GM10847 (cell line): ENCODE results near the gene ANKRD11.

ENCODE experiments used
- POLR2A ChIP-seq: IDR thresholded peaks from 2 replicates; pipeline ENCODE4 v1.6.1; 2011; ENCODE audit not compliant: insufficient read length; ENCODE audit errors: extremely low read depth

The ANKRD11 gene

GRCh38 chr16:89272631-89273030 is 217.7 kb downstream of the ANKRD11 start:
- TF ChIP-seq POLR2A, result no peak

GRCh38 chr16:89270666-89271345 is 219.6 kb downstream of the ANKRD11 start:
- TF ChIP-seq POLR2A, result no peak

GRCh38 chr16:89269805-89270665 is 220.3 kb downstream of the ANKRD11 start:
- no peak for TF ChIP-seq POLR2A

DNA sequence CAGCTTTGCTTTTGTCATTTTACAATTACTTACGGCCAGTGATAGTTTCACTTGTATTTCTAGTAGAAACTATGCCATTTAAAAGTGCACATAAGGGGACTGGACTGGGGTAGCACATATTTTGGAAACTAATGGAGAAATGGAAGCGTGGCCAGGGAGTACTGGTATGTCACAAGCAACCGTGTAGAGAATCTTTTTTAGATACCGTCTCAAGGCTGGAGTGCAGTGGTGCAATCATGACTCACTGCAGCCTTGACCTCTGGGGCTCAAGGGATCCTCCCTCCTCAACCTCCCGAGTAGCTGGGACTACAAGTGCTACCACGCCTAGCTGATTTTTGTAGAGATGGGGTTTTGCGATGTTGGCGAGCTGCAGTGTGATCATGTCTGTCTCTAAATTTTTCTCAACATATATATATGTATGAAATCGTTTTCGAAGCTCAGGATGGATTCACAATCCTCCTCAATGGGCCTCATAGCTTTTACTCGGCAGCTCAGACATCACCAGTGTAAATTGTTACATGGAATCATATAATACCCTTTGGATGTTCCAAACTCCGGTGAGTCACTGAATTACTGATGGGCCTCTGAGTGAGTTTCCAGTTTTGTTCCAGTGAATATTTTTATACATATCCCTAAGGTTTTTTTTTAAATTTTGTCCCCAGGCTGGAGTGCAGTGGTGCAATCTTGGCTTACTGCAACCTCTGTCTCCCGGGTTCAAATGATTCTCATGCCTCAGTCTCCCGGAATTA is 221.2 kb downstream of the ANKRD11 start:
- TF ChIP-seq POLR2A, result no peak

- TF ChIP-seq POLR2A, result no peak
Observed at GRCh38 chr16:89268585-89268984, 221.8 kb downstream of the ANKRD11 start.

- TF ChIP-seq POLR2A, result no peak
Observed at GRCh38 chr16:89266521-89267134, 223.7 kb downstream of the ANKRD11 start.

- no peak for TF ChIP-seq POLR2A
Observed at GRCh38 chr16:89265647-89266046, 224.7 kb downstream of the ANKRD11 start.

DNA sequence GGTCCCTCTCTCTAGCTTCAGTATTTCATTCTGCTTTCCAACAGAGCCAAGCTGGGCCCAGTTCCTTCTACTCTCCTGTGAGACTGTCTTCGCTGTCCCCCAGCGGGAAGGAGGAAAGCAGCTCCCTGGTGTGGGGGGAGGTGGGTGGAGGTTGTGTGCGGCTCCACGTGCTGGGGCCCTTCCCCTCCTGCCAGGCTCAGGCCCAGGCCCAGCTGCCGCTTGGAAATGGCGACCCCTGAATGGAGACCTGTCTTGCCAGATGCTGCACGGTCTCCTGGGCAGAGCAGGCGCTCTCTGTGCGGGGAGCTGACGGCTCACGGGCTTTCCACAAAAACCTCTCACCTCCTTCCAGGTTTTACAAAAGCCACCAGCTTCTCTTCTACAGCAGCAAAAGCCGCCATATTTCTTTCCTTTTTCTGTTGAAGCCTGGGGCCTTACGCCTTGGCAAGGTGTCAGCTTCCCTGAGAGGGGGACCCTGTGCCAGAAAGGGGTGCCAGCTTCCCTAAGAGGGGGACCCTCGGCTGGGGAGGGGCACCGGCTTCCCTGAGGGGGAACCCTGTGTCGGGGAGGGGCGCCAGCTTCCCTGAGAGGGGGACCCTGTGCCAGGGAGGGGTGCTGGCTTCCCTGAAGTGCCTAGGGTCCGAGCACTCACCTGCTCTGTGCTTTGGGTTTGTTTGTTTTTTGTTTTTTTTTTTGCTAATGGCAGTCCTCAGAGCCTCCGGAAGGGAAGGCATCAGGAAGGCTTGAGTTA is 225.4 kb downstream of the ANKRD11 start:
- TF ChIP-seq POLR2A, result no peak

DNA sequence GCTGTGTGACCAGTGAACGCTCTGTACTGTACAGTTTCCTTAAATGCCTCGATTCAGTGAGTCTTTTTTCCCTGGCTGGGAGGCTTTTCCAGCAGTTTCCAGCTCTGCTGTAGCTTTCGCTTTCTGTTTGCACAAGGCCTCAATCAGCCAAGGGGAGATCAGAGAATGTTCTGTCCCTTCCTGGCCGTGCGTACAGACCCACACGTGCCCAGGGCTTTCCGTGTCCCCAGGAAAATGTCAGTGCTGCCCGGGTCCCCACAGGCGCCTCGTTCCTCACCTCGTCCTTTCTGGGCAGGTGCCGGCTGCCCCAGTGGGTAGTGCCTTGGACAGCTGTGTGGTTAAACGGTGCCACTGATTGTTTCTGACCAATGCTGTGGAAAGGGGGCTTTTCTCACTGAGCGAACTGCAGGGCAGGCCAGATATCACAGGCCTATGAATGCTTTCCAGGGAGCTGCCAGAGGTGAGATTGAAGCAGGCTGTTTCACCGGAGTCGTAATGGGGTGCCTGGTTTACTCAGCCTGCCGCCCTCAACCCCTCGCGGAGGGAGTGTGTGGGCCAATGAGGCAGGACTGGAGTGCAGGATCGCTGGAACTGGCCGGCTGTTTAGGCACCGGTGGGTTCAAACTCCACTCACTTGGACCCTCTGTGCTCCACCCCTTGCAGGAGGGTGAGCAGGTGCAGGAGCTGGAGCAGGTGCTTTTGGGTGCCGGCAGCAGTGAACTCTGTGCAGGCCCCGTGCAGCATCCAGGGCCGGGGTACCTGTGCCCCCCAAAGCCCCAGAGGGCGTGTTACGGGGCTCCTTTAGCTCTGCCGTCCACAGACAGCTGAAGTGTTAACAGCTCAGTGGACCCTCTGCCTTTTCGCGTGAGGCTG is 228.4 kb downstream of the ANKRD11 start:
- no peak for TF ChIP-seq POLR2A

- no peak for TF ChIP-seq POLR2A
Observed at GRCh38 chr16:89257757-89258465, 232.4 kb downstream of the ANKRD11 start.

DNA sequence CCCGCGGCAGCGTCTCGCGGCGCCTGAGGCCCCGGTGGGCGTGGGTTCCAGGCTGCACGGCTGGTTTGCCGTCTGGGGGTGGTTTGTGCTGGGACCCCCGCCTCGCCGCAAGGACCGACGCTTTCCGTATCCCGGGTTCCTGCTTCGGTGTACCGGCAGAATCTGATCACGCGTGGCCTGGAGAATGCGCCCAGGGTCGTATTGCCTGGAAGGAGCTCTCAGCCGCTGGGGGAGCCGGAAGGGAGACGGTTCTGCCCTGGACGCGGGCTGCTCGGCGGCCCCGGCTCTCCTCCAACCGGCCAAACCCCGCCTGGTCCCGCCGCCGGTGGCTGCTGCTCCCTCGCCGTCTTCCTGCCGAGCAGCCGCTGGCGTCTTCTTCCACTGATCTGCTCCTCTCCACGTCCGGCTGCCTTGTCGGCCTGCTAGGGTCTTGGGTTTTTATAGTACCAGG is 233.1 kb downstream of the ANKRD11 start:
- TF ChIP-seq POLR2A, result no peak

DNA sequence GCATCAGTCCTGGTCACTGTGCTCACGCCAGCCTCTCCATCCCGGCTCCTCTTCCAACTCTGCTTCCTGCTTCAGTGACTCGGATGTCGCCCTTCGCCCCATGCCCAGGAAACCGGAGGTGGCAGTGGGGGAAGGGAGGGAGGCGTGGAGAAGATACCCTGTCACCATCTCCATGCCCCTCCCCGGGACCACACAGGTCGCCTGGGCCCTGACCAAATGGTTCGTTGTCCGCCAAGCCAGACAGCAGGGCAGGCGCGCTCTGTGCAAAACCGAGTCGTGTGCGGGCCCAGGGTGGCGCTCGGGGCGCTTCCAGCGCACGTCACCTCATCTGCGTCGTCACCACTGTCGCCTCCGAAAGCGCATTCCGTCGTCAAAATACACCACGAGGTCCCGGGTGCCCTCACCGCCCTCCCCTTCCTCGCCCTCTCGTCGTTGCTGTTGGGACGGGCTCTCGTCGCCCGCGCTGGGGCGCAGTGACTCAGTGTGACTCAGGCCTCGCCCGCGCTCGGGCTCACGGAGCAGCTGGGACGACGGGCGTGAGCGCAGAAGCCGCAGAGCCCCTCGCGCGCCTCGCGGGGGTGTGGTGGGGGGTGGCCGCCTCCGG is 233.6 kb downstream of the ANKRD11 start:
- no peak for TF ChIP-seq POLR2A

- TF ChIP-seq POLR2A, result no peak
Observed at GRCh38 chr16:89253548-89254287, 236.6 kb downstream of the ANKRD11 start.
